B cell (primary cell): ENCODE measurements around the gene ECE1. TPM values are rescaled to one million over a fixed set of nuclear protein-coding genes. Genes with fewer than 3 reads are reported as not detected.

Experiments used
- ATAC-seq: fragments of 200-7000 bp; cut with Tn5 transposase; one replicate; pipeline ENCODE4 v1.10.0; 2021; ENCODE audit warnings: low read depth, mild to moderate bottlenecking, moderate number of reproducible peaks, moderate library complexity
- CTCF ChIA-PET: fragments of 350-600 bp; sonication (Branson Sonifier 250); formaldehyde crosslinking; loops from one replicate; lab custom pipeline; 2021; ENCODE audit warnings: antibody characterized with exemption, inconsistent platforms; lab: Charles Lee
- POLR2A ChIA-PET: fragments of 350-600 bp; sonication (Branson Sonifier 250); formaldehyde crosslinking; loops from one replicate; lab custom pipeline; 2021; ENCODE audit warnings: antibody characterized with exemption; lab: Charles Lee
- DNase-seq: peaks from one replicate; pipeline ENCODE4 v3.0.0; 2013
- H2AFZ ChIP-seq: 2 replicates; pipeline ENCODE4 v1.6.1; 2012; ENCODE audit warnings: mild to moderate bottlenecking, low read depth, low read length; ENCODE audit not compliant: insufficient read depth, poor library complexity, severe bottlenecking
- H3K27ac ChIP-seq, 2 donors: 1 replicate in 1 of 2; 2 replicates in 1 of 2; pipeline ENCODE4 v1.5.1; 2012 to 2013; ENCODE audit warnings: low read length in 2 of 2, mild to moderate bottlenecking in 2 of 2, moderate library complexity in 1 of 2
- H3K27me3 ChIP-seq, 4 experiments: fragments of 200-600 bp in 1 of 4; sonication (generic) in 1 of 4; replicated peaks in 1 of 4; 1 replicate in 2 of 4; 2 replicates in 2 of 4; pipeline versions ENCODE4 v1.6.1 to v1.7.0; 2013 to 2016; ENCODE audit warnings: low read length in 3 of 4, mild to moderate bottlenecking in 2 of 4, mixed read lengths in 1 of 4, moderate library complexity in 1 of 4; ENCODE audit not compliant: insufficient read depth in 4 of 4, control insufficient read depth in 3 of 4; ENCODE audit errors: control extremely low read depth in 1 of 4
- H3K36me3 ChIP-seq, 2 experiments: replicated peaks in 1 of 2; 1 replicate in 1 of 2; 2 replicates in 1 of 2; pipeline versions ENCODE4 v1.6.1 to v1.7.1; 2013; ENCODE audit warnings: low read length in 1 of 2; ENCODE audit not compliant: insufficient read depth in 2 of 2, control insufficient read depth in 1 of 2; ENCODE audit errors: control extremely low read depth in 1 of 2, extremely low read depth in 1 of 2
- H3K4me1 ChIP-seq, 2 donors: fragments of 200-600 bp in 1 of 2; sonication (generic) in 1 of 2; 1 replicate in 1 of 2; 2 replicates in 1 of 2; pipeline versions ENCODE4 v1.5.1 to v1.6.1; 2013 to 2017; ENCODE audit warnings: low read length in 2 of 2; ENCODE audit not compliant: control insufficient read depth in 2 of 2, insufficient read depth in 2 of 2
- H3K4me2 ChIP-seq: replicated peaks from 2 replicates; pipeline ENCODE3; 2012; ENCODE audit warnings: mild to moderate bottlenecking, low read depth, low read length; ENCODE audit not compliant: poor library complexity, severe bottlenecking
- H3K4me3 ChIP-seq, 5 experiments: fragments of 200-600 bp in 1 of 5; sonication (generic) in 1 of 5; 1 replicate in 3 of 5; 2 replicates in 2 of 5; pipeline versions ENCODE4 v1.5.1 to v1.7.0; 2011 to 2016; ENCODE audit warnings: low read length in 4 of 5, mild to moderate bottlenecking in 4 of 5, low read depth in 2 of 5, control low read depth in 1 of 5, moderate library complexity in 1 of 5; ENCODE audit not compliant: insufficient read depth in 1 of 5; ENCODE audit errors: control extremely low read depth in 1 of 5, extremely low read depth in 1 of 5
- H3K79me2 ChIP-seq: fragments of 200-600 bp; sonication (generic); one replicate; pipeline ENCODE4 v1.6.0; 2016; ENCODE audit warnings: low read length; ENCODE audit not compliant: control insufficient read depth, insufficient read depth
- H3K9ac ChIP-seq: fragments of 200-600 bp; sonication (generic); 2 replicates; pipeline ENCODE4 v1.6.1; 2017; ENCODE audit warnings: mild to moderate bottlenecking, low read length, moderate library complexity
- H3K9me3 ChIP-seq, 3 donors: one replicate each; pipeline versions ENCODE4 v1.6.1 to v1.7.1; 2013; ENCODE audit warnings: low read length in 2 of 3; ENCODE audit not compliant: control insufficient read depth in 2 of 3, insufficient read depth in 1 of 3; ENCODE audit errors: control extremely low read depth in 1 of 3
- H4K20me1 ChIP-seq: 2 replicates; pipeline ENCODE4 v1.6.0; 2012; ENCODE audit warnings: mild to moderate bottlenecking, low read length; ENCODE audit not compliant: insufficient read depth, control insufficient read depth, poor library complexity, severe bottlenecking
- H3K27ac Mint-ChIP-seq: one replicate; pipeline ENCODE4 v1.8.0; 2021; ENCODE audit warnings: mixed read lengths
- H3K27me3 Mint-ChIP-seq: one replicate; pipeline ENCODE4 v1.8.0; 2021; ENCODE audit warnings: mixed read lengths
- H3K4me1 Mint-ChIP-seq: one replicate; pipeline ENCODE4 v1.8.0; 2021; ENCODE audit warnings: mixed read lengths
- H3K4me3 Mint-ChIP-seq: one replicate; pipeline ENCODE4 v1.8.0; 2021; ENCODE audit warnings: mixed read lengths
- H3K9me3 Mint-ChIP-seq: one replicate; pipeline ENCODE4 v1.8.0; 2022; ENCODE audit warnings: mixed read lengths; ENCODE audit not compliant: insufficient read depth
- EZH2 ChIP-seq: IDR thresholded peaks from 2 replicates; pipeline ENCODE4 v1.6.1; 2012; ENCODE audit warnings: borderline replicate concordance, low read depth, mild to moderate bottlenecking, moderate library complexity, low read length; ENCODE audit not compliant: insufficient read depth, poor library complexity, severe bottlenecking
- WGBS: methylation state at CpG from one replicate; pipeline ENCODE4 v1.1.5; 2013; ENCODE audit warnings: missing lambda C conversion rate; ENCODE audit not compliant: insufficient coverage; 5-methylcytosine and 5-hydroxymethylcytosine counted together
- intact Hi-C: fragments of 100-400 bp; cut with micrococcal nuclease; formaldehyde crosslinking; loops from one replicate; pipeline ENCODE4 v1.10.0; 2022
- polyA plus RNA-seq: library from polyadenylated mRNA; depleted of rRNA; stranded (reverse); fragments of >200 nt; gene quantifications from 2 replicates; pipeline ENCODE4 v1.2.3, GENCODE V29; 2012
- total RNA-seq, 2 donors: library from RNA; stranded (reverse); fragments of 120-200 nt in 1 of 2; gene quantifications; 1 replicate in 1 of 2; 2 replicates in 1 of 2; pipeline versions ENCODE4 v1.2.3 to v1.2.4, GENCODE V29; 2013 to 2022
- TF ChIP-seq, protein P1 (sequence below): fragments of 200-600 bp; IDR thresholded peaks from one replicate; pipeline ENCODE4 v1.8.0; 2022; ENCODE audit warnings: antibody characterized with exemption, mild to moderate bottlenecking

The ECE1 gene
- total and polyA plus RNA-seq, 2 donors (not counting 1 experiment from before 2014, with no cell fraction given): 46.7 to 133 TPM

DNA sequence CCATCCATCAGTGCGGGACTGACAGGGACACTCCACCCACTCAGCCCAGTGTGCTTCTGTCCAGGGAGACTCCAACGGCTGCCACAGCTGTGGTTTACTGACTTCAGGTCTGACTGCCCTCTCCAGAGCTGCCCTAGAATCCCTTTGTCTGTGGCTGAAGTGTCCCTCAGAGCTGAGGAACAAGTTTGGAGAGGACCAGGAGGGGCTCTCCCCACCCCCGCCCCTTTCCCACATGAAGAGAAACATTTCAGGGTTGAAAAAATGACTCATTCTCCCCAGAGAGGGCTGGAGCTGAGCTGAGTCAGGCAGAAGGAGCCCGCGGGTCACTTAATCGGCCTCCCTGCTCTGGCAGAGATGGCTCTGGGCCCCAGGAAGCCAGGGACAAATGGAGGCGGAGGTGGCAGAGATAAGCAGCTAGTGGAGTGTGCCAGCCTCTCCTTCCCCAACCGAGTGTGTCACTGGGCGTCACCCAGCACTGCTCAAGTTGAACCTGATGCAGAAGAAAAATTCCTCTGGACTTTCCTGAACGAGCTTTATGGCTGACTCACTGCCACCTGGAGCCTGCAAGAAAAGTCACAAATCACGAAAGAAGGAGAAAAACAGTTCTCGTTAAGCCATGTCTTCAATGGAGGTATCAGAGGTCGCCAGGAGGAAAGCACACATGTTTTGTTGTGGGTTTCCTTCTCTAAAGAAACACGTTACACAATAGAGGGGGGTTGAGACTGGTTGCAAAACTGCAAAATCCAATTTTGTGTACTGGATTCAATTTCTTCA lies 34.3 kb upstream of the ECE1 start:
- Mint-ChIP-seq H3K4me1 (peaks cover 71% of the 10 kb centered on the region), H3K27ac (peak overlapping the region; percentile 93), H3K9me3 (no peaks in the 10 kb centered on the region), H3K4me3 (peak overlapping the region; percentile 81), H3K27me3 (no peaks in the 10 kb centered on the region)
- WGBS: 8% methylated on average over 10 of the region's 14 CpGs
- no peaks in the 10 kb centered on the region for H3K27me3 ChIP-seq
- peak overlapping the region in 4 of 5 experiments; percentile 4 to 16 (median 14) for H3K4me3 ChIP-seq
- H4K20me1 ChIP-seq: peaks cover 7% of the 10 kb centered on the region
- CTCF ChIA-PET: interaction anchor here (0.8 to 4.9 kb wide), 18 partner anchors 9 to 70 kb away, joined by 3 to 34 read pairs (median 6); partner anchors contain the start of gene ECE1
- H2AFZ ChIP-seq: peak overlapping the region; percentile 50
- peak; percentile 67 for ATAC-seq
- DNase-seq: peak; percentile 65
- intact Hi-C loops: loop anchor here (1.0 to 2.0 kb wide), 3 partner anchors 10 to 30 kb away; no protein-coding TSS in a partner anchor
- H3K9ac ChIP-seq: peak overlapping the region; percentile 43
- H3K4me1 ChIP-seq: peaks cover 50 to 56% of the 10 kb centered on the region in 2 donors
- no peaks in the 10 kb centered on the region for H3K9me3 ChIP-seq
- POLR2A ChIA-PET: interaction anchor here (1.0 to 3.3 kb wide), 5 partner anchors 9 to 35 kb away, joined by 4 to 30 read pairs (median 13); no protein-coding TSS in a partner anchor
- TF ChIP-seq, protein P1, sequence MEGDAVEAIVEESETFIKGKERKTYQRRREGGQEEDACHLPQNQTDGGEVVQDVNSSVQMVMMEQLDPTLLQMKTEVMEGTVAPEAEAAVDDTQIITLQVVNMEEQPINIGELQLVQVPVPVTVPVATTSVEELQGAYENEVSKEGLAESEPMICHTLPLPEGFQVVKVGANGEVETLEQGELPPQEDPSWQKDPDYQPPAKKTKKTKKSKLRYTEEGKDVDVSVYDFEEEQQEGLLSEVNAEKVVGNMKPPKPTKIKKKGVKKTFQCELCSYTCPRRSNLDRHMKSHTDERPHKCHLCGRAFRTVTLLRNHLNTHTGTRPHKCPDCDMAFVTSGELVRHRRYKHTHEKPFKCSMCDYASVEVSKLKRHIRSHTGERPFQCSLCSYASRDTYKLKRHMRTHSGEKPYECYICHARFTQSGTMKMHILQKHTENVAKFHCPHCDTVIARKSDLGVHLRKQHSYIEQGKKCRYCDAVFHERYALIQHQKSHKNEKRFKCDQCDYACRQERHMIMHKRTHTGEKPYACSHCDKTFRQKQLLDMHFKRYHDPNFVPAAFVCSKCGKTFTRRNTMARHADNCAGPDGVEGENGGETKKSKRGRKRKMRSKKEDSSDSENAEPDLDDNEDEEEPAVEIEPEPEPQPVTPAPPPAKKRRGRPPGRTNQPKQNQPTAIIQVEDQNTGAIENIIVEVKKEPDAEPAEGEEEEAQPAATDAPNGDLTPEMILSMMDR: no peak
- no peak for TF ChIP-seq EZH2
- H3K27ac ChIP-seq: peak overlapping the region; percentile 63 to 64
- H3K4me2 ChIP-seq: peak overlapping the region; percentile 66
- peaks cover 0 to 14% of the 10 kb centered on the region in 2 experiments for H3K36me3 ChIP-seq
- peaks cover 95% of the 10 kb centered on the region for H3K79me2 ChIP-seq

DNA sequence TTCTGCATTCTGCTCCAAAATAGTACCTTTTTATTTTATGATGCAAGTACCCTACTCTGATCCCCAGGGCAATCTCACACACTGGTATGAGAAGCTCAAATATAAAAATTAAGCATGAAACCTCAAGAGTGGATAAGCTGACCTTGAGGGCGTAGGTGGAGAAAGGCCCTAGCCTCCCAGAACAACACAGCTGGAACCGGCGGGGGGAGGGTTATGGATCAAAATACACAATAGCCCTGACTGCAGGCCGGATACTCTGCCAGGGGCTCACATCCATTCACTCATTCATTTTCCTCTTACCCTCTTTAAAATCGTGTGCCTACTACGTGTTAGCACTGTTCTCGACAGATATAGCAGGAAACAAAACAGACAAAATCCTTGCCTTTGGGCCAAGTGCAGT lies 32.8 kb upstream of the ECE1 start:
- no peaks in the 10 kb centered on the region for H3K27me3 Mint-ChIP-seq
- peak overlapping the region; percentile 60 for H3K4me3 Mint-ChIP-seq
- Histone ChIP-seq H3K9ac (no peak overlapping the region), H3K36me3 (peaks cover 0 to 14% of the 10 kb centered on the region in 2 experiments), H3K27me3 (no peaks in the 10 kb centered on the region), H3K4me2 (peak overlapping the region; percentile 13), H3K4me1 (peaks cover 41 to 46% of the 10 kb centered on the region in 2 donors), H2AFZ (no peak overlapping the region), H3K79me2 (peaks cover 99% of the 10 kb centered on the region), H3K9me3 (no peaks in the 10 kb centered on the region), H3K4me3 (no peak overlapping the region), H3K27ac (no peak overlapping the region), H4K20me1 (peaks cover 22% of the 10 kb centered on the region)
- DNase-seq: no peak
- ChIA-PET CTCF (interaction anchor here (0.7 to 4.9 kb wide), 6 partner anchors 23 to 68 kb away, joined by 3 to 34 read pairs (median 4); no protein-coding TSS in a partner anchor), POLR2A (interaction anchor here (3.2 to 3.3 kb wide), 2 partner anchors 22 to 29 kb away, joined by 12 to 30 read pairs; no protein-coding TSS in a partner anchor)
- H3K9me3 Mint-ChIP-seq: no peaks in the 10 kb centered on the region
- WGBS: 88% methylated on average over 6 of the region's 7 CpGs
- H3K27ac Mint-ChIP-seq: no peak overlapping the region
- peaks cover 60% of the 10 kb centered on the region for H3K4me1 Mint-ChIP-seq
- intact Hi-C loops: no loop called here
- TF ChIP-seq, protein P1: no peak
- no peak for TF ChIP-seq EZH2
- no peak for ATAC-seq
